HG03520 (cell line): ENCODE data around the gene AQP6.

Experiments used
- ATAC-seq: cut with Tn5 transposase; IDR thresholded peaks from one replicate; pipeline ENCODE4 v1.9.1; 2021; ENCODE audit warnings: mild to moderate bottlenecking, moderate library complexity; ENCODE audit not compliant: unreplicated experiment

Gene AQP6

DNA sequence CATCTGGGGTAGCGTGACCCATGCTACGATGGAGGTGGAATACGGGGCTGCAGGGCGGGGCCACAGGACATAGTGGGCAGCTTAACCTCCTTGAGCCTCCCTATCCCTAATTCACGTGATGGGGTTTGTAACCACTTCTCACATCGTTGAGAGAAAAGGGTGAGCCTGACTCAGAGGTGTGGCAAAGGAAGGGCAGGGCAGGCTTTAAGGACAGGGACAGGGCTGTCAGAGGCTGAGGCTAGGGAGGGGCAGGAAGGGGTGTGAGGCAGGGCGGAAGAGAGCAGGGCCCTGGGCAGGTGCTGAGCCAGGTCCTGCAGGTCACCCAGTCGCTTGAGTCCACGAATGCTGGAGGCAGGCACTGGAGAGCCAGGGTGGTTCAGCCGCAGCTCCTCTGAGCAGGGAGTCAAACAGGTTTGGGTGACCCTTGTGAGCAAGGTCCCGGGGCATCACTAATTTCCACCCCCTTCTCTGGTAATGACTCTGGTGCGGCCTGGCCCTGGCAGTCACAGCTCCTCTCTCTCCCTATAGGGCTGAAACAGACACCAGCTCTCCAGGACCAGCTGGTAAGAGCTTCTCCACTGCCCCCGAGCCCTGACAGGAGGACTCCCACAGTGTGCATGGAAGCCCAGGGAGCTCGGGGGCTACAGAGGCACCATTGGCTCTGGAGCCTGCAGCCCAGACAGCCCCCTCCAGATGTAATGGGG lies 29.7 kb upstream of the AQP6 start:
- no peak for ATAC-seq

DNA sequence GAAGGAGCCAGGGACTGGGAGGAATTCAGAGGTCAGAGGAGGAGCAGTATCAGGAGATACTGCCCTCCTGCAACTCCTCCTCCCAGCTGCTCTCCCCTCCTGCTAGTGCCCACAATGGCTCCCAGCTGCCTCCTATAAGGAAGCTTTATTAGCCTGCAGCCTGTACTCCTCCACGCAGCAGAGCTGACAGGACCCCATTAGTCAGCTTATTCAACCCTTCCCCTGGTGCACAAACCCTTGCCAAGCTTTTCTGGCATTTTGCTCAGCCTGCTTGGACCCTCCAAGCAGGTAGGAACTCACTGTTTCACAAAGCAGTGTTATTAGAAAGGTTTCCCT lies 29.2 kb upstream of the AQP6 start:
- no peak for ATAC-seq

DNA sequence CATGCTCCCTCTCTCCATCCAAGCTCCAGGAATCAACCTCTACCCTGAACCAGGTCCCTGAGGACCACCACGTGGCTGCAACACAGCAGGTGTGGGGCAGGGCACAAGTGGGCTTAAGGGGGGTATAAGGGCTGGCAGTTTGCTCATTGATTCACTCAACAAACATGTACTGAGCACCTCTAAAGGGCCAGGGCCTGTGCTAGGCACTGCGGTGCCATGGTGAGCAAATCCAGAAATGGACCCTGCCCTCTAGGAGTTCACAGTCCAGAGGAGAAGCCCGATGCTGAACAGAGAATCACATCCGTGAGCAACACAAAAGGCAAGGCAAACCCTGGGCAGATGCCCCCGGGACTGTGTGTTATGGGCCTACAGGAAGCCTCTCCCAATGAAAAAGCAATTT lies 28.7 kb upstream of the AQP6 start:
- ATAC-seq = no peak

DNA sequence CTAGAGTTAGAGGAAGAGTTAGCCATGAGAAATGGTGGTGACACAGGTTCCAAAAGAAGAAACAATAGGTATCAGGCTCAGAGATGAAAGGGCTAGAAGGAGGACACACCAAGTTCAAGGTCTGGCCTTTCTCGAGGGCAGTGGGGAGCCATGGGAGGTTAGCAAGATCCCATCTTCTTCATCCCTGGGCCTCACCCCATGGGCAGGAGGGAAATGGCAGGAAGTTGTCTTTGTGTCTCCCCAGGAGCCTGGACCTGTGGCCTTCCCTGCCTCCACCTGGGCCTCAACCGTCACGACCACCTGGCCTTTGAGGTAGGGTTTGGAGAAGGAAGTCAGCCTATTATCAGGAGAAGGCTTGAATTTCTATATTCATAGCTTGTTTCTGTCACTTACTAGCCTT lies 28.0 kb upstream of the AQP6 start:
- ATAC-seq = no peak

DNA sequence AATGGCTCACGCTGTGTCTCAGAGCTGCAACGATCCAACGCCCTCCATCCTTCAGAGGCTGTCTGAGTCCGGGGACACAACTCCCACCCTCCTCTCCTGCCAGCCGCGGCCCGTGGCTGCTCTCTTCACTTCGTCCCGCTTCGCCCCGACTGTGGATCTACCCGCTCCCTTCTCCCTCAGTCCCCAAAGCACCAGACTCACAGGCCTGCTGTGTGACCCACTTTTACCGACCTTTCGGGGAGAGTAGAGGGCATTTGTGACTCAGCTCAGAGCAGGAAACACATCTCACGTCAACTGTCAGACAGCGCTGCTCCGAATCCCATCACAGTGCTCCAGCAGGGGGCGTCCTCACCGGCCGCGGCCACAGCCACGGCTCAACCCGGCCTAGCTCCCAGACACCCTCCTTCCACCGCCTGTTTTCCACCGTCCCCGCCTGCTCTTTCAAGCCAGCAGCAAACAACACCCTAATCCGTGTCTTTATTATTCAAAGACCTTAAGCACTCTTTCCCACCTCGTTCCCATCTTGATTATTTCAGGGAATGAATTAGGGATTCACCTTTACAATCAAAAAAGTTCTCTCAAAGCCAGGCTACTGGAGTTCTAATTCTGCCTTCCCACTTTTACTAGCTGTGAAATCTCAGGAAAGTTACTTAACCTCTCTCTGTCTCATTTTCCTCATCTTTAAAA lies 27.2 kb upstream of the AQP6 start:
- ATAC-seq = no peak

DNA sequence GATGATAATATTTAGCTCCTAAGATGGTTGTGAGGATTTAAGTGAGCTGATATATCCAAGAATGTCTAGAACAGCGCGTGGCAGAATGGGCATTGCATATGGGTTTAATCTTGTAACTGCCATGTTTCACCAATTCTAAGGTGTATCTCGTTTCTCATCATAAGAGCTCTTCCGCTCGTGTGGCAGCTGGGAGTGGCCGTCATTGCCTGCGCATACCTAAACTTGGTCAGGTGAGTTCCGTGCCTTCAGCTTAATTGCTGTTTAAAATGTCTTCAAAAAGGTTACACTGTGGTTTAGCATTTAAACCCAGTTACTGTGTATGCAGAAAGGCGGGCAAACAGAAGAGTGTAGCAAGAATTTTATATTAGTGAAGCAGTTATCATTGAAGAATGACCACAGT lies 26.7 kb upstream of the AQP6 start:
- ATAC-seq = no peak

DNA sequence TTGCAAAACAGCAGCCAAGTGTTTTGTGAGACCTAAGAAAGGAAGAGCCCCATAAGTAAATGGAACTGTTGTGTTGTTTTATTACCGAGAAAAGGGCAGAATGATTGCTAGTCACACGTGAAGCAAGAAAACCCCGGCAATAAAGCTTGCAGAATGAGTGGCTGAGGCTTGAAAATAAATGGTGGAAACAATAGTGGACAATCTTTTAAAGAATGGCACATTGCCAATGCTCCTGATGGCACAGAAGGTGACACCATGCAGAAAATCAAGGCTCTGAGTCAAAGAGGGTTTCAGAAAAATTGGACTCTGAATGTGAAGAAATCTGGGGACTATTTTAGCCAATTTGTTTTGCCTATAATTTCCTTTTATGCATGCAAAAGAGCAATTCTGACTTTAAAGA lies 26.2 kb upstream of the AQP6 start:
- no peak for ATAC-seq

DNA sequence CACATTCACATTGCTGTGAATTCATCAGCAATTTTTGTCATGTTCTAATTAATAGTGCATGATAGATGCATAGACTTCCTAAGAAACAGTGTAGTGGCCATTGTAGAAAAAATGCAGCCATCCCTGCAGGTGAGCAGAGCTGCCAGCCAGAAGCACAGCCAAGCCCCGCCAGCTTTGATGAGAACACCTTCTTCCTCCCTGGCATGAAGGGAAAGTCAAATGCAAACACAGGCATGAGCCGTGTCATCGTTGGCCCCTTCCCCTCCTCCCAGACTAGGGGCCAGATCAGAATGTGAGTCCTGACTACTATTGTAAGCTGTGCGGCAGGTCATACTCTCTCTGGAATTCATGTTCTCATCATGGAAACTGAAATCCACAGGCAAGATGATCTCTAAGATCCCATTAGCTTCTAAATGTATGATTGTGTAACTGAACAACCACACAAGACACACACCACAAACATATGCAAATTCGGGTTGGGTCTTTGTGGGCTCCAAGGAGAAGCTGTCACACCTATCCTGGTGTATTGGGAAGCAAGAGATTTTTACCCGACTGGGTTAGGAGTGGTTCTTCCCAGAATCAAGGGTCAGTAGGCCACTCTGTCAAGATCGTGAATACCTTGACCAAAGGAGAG lies 25.0 kb upstream of the AQP6 start:
- no peak for ATAC-seq

DNA sequence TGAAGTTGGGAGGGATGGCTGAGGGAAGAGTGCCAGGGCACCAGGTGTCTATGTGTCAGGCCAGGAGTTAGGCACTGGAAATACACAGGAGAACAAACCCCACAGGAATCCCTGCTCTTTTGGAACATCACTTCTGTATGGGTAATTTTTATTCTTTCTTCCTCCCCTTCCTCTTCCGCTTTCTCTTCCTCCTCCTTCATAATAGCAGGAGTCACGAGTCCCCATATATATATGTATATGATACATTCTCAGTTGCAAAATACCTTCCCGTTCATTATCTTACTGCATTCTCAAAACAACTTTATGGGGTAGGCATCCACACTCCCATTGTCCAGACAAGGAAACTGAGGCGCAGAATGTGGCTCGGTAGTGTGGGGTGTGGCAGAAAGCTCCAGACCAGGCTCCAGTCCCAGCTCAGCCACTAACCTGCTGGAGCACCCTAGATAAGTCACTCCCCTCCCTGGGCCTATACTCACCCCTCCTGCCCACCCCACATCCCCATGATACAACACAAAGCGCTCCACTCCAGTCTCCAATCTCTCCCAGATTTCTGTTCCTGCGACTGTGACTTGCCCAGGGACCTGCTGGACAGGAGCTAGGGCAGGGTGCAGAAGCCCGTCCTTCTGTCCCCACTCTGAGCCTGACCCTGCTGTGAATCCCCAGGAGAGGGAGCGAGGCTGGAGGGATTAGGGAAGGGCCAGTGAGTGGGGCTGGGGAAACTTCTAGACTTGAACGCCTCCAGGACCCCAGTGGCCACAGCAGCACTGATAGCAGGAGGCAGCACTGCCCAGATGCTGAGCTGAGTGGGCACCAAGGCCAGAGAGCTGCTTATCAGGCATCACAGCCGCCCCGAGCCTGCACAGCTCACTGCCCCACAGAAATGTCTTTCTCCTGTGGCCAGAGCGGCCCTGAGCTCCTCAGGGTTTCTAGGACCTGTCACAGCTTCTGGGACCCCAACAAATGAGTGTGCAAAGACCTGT lies 23.6 kb upstream of the AQP6 start:
- no peak for ATAC-seq

DNA sequence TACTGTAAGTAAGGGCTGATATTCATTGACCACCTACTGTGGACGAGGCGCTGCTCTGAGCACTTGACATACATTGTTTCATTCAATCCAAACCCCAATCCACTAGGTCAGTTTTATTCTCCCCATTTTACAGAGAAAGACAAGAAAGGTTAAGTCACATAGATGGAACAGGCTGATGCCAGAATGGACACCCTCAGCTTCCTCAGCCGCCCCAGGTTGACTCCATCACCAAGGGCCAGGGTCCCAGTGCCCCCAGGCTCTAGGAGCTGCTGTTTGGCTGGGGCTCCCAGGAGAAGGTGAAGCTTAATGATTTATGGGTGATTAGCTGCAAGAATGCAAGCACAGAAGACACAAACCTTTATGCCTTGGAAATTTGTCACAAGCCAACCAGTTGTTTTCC lies 22.9 kb upstream of the AQP6 start:
- no peak for ATAC-seq

DNA sequence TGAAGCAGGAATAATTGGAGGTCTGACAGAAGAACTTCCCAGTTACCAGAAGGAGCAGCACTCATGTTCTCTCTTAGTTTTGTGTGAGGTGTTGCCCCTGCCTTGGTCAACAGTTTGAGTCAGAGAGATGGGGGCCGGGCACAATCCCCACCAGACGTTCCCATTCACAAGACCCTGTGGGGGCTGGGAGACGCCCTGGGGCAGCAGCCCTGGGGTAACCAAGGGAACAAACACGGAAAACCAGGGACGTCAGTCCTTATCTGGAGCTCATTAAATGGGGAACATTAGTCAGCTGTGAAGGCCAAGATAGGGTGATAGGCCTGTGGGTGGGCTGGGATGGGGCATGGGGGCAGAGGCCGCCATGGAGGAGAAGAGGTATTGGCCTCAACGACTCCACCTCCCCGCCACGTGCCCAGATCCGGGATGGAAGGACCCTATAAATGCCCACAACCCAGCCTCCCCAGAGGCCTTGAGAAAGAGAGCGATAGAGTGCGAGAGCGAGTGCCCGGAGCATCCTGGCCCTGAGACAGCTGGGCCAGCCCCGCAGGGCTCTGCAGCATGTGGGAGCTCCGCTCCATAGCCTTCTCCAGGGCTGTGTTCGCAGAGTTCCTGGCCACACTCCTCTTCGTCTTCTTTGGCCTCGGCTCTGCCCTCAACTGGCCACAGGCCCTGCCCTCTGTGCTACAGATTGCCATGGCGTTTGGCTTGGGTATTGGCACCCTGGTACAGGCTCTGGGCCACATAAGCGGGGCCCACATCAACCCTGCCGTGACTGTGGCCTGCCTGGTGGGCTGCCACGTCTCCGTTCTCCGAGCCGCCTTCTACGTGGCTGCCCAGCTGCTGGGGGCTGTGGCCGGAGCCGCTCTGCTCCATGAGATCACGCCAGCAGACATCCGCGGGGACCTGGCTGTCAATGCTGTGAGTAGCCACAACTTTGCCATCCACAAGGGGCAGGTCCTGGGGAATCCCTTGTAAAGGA lies 22.2 kb upstream of the AQP6 start, which contains the start of gene AQP2:
Gene AQP2, plus strand, starts transcription at position 465 of the 979 bp plus-strand sequence. Its CDS starts 94 bp downstream, at position 559.
- ATAC-seq = no peak

DNA sequence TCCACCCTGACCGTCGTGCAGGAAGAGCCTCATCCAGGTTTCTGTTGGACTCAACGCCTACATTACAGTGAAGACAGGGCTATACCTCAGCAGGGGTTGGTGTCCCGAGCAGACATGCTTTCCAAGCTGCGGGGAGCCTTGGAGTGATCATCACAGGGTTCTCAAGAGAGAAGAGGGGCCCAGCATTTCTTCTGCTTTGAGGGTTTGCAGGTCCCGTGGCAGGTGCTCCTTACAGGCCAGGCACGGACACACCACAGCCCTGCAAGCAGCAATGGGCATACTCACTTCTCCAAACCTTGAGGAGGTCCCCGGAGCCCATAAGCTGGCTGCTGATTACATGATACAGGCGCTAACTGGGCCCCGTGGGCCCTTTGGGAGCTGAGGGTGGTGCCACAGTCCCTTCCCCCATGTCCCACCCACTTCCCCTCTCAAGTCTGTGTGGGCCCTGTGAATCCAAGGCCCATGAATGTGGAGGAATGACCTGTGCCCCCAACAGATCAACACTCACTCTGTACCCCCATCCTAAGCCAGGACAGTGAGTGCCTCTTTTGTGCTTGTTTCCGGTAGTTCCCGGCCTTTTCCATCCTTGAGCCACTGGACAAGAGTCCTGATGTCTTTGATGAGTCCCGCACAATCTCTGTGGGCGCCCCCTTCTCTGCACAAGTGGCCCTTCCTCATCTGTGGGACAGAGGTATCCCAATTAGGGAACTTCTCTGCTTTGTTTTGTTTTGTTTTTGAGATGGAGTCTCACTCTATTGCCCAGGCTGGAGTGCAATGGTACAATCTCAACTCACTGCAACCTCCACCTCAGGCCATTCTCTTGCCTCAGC lies 21.1 kb upstream of the AQP6 start:
- ATAC-seq = no peak

DNA sequence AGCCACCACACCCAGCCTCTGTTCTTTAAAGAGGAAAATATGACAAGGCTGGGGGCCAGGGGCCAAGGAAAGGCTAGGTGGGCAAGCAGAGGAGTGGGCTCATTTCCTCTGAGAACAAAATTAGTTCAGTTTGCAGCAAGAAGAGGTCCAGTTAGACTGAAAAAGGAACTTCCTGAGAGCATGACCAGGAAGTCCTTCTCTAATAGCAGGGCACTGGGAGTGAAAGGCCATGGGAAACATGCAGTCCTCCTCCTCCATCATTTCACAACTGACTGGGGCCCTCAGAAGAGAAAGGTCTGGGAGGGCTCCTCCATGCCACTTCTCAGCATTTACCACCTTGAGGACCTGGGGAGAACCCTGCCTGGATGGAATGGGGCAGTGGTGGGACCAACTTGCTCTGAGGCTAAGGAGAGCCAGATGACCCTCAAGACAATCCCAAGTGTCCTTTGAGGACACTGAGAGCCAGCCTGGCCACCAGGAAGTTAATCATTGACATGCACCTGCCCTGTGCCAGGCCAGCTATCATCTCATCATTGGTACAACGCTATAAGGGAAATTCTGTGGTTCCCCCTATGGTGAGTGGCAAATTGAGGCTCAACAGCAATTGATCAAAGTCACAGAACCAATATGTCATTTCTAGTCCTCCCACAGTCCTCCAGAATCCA lies 20.2 kb upstream of the AQP6 start:
- ATAC-seq = no peak

DNA sequence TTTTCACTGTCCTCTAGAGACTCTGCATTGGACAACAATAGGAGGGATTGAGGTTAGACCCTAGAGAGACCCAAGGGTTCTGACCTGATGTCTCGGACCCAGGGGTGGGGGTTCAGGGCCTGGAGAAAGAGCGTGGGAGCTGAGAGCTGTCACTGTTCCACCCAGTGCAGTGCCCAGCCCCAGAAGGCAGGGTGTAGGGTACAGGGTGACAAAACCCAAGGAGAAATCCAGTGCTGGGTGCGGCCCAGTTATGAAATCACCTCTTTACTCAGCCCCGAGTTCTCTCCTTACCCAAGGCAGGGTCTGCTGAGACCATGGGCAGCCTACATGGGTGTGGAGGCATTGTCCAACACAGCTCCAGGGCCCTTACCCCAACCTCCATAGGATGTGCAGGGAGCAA lies 19.6 kb upstream of the AQP6 start:
- no peak for ATAC-seq

DNA sequence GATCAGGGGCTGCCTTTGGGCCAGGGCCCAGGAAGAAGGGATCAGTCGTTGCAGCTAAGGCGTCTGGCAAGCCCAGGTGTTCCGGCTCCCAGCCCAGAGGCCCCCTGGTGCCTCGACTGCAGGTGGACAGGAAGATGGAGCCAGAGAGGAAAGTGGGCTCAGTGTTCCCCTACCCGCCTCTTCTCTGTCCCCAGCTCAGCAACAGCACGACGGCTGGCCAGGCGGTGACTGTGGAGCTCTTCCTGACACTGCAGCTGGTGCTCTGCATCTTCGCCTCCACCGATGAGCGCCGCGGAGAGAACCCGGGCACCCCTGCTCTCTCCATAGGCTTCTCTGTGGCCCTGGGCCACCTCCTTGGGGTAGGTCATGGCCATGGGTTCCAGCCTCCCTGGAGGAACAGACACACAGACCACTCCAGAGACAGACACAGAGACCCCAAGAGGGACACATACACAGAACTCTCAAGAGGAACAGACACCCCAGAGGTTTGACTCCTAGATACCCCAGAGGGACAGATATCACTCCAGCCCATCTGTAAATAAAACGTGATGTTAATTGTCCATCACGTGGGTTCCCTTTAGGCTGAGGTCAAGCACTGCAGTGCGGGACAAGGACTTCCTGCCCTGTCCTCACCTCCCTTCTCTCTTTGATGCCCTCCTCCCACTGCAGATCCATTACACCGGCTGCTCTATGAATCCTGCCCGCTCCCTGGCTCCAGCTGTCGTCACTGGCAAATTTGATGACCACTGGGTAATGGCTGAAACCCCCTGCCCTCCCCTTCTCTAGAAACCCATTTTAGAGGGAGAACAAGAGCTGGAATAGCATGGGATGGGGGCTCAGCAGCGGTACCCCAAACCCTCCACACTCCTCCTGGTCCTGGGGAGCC lies 18.5 kb upstream of the AQP6 start:
- ATAC-seq = no peak

DNA sequence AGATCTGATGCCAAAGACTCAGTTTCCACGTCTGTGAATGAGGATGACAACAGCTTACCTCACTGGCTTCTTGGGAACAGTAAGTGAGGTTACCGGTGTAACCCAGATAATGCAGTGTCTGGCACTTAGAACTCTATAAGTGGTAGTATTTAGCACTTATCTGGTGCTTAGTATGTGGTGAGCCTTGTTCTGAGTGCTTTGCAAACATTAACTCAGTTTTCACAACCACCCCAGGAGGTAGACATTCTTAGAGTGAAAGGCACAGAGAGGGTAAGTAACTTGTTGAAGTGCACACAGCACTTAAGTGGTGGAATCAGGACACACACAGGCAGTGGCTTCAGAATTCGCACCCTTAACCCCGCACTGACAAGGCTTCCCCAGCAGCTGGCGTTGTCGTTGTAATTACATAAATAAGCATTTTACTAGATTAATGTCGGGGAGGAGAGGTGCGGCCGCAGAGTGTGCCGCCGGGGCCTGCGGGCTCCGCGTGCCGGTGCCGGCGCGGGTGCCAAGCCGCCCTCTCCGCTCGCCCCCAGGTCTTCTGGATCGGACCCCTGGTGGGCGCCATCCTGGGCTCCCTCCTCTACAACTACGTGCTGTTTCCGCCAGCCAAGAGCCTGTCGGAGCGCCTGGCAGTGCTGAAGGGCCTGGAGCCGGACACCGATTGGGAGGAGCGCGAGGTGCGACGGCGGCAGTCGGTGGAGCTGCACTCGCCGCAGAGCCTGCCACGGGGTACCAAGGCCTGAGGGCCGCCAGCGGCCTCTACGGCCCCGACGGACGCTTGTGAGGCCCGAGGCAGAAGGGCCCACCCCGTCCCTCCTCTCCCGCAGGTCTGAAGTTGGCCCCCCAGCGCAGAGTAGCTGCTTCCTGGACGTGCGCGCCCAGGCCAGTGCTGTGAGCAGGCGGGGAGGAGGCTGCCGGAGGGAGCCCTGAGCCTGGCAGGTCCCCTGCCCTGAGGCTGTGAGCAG lies 17.6 kb upstream of the AQP6 start:
- no peak for ATAC-seq
